Upper lobe of left lung (tissue), 6 donors: ENCODE measurements around the gene TPD52L1. TPM values are rescaled to one million over a fixed set of nuclear protein-coding genes. Genes with fewer than 3 reads are reported as not detected.
A peak's percentile ranks its signal among the peaks of the same experiment; 100 is the strongest.

Experiments
- ATAC-seq, 2 donors: fragments of 200-7000 bp; cut with Tn5 transposase; one replicate each; pipeline ENCODE4 v1.9.1; 2022; ENCODE audit warnings: mild to moderate bottlenecking in 2 of 2, moderate library complexity in 2 of 2; ENCODE audit not compliant: low FRiP score in 2 of 2
- DNase-seq, 2 donors: peaks; one replicate each; pipeline ENCODE4 v3.0.0-alpha.2; 2019 to 2020
- H3K27ac ChIP-seq, 4 donors: fragments of 200-600 bp; sonication (generic); one replicate each; pipeline ENCODE4 v1.5.1; 2016 to 2019
- H3K27me3 ChIP-seq, 4 donors: fragments of 200-600 bp; sonication (generic); one replicate each; pipeline ENCODE4 v1.5.1; 2017 to 2019
- H3K36me3 ChIP-seq, 4 donors: fragments of 200-600 bp; sonication (generic); one replicate each; pipeline ENCODE4 v1.5.1; 2016 to 2019
- H3K4me1 ChIP-seq, 4 donors: fragments of 200-600 bp; sonication (generic); one replicate each; pipeline ENCODE4 v1.5.1; 2018 to 2019
- H3K4me3 ChIP-seq, 4 donors: fragments of 200-600 bp; sonication (generic); one replicate each; pipeline ENCODE4 v1.5.1; 2017 to 2019; ENCODE audit warnings: mild to moderate bottlenecking in 2 of 4, moderate library complexity in 1 of 4
- H3K9me3 ChIP-seq, 4 donors: fragments of 200-600 bp; sonication (generic); one replicate each; pipeline ENCODE4 v1.5.1; 2018 to 2019
- EP300 ChIP-seq, 4 donors: sonication (generic); formaldehyde crosslinking; IDR thresholded peaks; one replicate each; pipeline ENCODE4 v1.5.1; 2017; ENCODE audit warnings: antibody characterized with exemption in 4 of 4, control low read depth in 2 of 4
- POLR2A ChIP-seq, 4 donors: fragments of 450-650 bp; IDR thresholded peaks; one replicate each; pipeline ENCODE4 v1.5.1; 2016 to 2017; ENCODE audit warnings: antibody characterized with exemption in 4 of 4, mild to moderate bottlenecking in 2 of 4
- POLR2AphosphoS5 ChIP-seq, 2 donors: sonication (generic); formaldehyde crosslinking; IDR thresholded peaks; one replicate each; pipeline ENCODE4 v1.5.1; 2017; ENCODE audit warnings: antibody characterized with exemption in 2 of 2
- WGBS, 2 donors: methylation state at CpG; one replicate each; pipeline ENCODE4 v1.1.5; 2017 to 2018; 5-methylcytosine and 5-hydroxymethylcytosine counted together
- total RNA-seq, 6 donors: library from RNA; depleted of rRNA in 4 of 6; stranded (reverse); fragments of >200 nt in 4 of 6; gene quantifications; one replicate each; pipeline versions ENCODE4 v1.1.0 to v1.2.1, GENCODE V29; 2016 to 2021
- TF ChIP-seq, protein P1 (sequence below), 6 experiments: fragments of 450-650 bp in 4 of 6; fragments of 200-600 bp in 2 of 6; sonication (generic) in 2 of 6; IDR thresholded peaks; one replicate each; pipeline ENCODE4 v1.5.1; 2016 to 2019; ENCODE audit warnings: antibody characterized with exemption in 6 of 6
- donor health status: DM: no; HTN: no; CAD: no; lungs with moderate emphysema.
- donor health status: DM: no; HTN: yes; CAD: no; lungs with severe emphysema.

Gene TPD52L1
- total RNA-seq, 6 donors from 2014 or later: 15.5 to 63.4 (median 32.2) TPM

DNA sequence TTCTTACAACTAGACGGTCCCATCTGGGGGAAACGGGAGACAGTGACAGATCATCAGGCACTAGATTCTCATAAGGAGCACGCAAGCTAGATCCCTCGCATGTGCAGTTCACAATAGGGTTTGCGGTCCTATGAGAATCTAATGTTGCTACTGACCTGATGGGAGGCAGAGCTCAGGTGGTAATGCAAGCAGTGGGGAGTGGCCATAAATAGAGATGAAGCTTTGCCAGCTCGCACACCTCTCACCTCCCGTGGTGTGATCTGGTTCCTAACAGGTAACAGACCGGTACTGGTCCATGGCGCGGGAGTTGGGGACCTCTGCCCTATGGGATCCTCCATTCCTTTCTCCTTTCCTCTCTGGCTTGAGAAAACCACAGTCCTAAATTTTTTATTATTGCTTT, 63.8 kb downstream of the TPD52L1 start:
- no peak for TF ChIP-seq POLR2AphosphoS5 (IDR thresholded peaks at IDR 0.05)
- no peak for TF ChIP-seq EP300 (IDR thresholded peaks at IDR 0.05)
- TF ChIP-seq, protein P1, sequence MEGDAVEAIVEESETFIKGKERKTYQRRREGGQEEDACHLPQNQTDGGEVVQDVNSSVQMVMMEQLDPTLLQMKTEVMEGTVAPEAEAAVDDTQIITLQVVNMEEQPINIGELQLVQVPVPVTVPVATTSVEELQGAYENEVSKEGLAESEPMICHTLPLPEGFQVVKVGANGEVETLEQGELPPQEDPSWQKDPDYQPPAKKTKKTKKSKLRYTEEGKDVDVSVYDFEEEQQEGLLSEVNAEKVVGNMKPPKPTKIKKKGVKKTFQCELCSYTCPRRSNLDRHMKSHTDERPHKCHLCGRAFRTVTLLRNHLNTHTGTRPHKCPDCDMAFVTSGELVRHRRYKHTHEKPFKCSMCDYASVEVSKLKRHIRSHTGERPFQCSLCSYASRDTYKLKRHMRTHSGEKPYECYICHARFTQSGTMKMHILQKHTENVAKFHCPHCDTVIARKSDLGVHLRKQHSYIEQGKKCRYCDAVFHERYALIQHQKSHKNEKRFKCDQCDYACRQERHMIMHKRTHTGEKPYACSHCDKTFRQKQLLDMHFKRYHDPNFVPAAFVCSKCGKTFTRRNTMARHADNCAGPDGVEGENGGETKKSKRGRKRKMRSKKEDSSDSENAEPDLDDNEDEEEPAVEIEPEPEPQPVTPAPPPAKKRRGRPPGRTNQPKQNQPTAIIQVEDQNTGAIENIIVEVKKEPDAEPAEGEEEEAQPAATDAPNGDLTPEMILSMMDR (IDR thresholded peaks at IDR 0.05): no peak
- TF ChIP-seq POLR2A (IDR thresholded peaks at IDR 0.05): no peak

GRCh38 chr6:125217992-125218391, 64.4 kb downstream of the TPD52L1 start:
- DNase-seq (no peak), ATAC-seq (no peak)
- Histone ChIP-seq H3K4me1 (peaks cover 0 to 8% (median 0%) of the 10 kb centered on the region in 4 donors), H3K9me3 (no peaks in the 10 kb centered on the region), H3K27ac (no peak overlapping the region), H3K27me3 (no peaks in the 10 kb centered on the region), H3K4me3 (no peak overlapping the region), H3K36me3 (no peaks in the 10 kb centered on the region)
- TF ChIP-seq, protein P1 (IDR thresholded peaks at IDR 0.05): no peak
- no peak for TF ChIP-seq EP300 (IDR thresholded peaks at IDR 0.05)
- TF ChIP-seq POLR2AphosphoS5 (IDR thresholded peaks at IDR 0.05): no peak
- no peak for TF ChIP-seq POLR2A (IDR thresholded peaks at IDR 0.05)
- WGBS, 2 donors: 96% methylated on average over 2 of the region's 2 CpGs

More for the DNA sequence above, 63.8 kb downstream of the TPD52L1 start:
- 93 to 94% methylated on average over 10 of the region's 10 CpGs for WGBS, 2 donors
- Histone ChIP-seq H3K27me3 (no peaks in the 10 kb centered on the region), H3K27ac (no peak overlapping the region), H3K36me3 (no peaks in the 10 kb centered on the region), H3K9me3 (no peaks in the 10 kb centered on the region), H3K4me1 (peaks cover 0 to 8% (median 0%) of the 10 kb centered on the region in 4 donors), H3K4me3 (no peak overlapping the region)
- ATAC-seq (no peak), DNase-seq (no peak)

- no peaks in the 10 kb centered on the region for H3K27me3 ChIP-seq
- DNase-seq: no peak
Observed at GRCh38 chr6:125219361-125219895, 65.9 kb downstream of the TPD52L1 start.

GRCh38 chr6:125220712-125221111, 67.1 kb downstream of the TPD52L1 start:
- H3K27ac ChIP-seq: no peak overlapping the region
- WGBS, 2 donors: 70 to 83% methylated on average over 2 of the region's 2 CpGs
- no peak overlapping the region for H3K4me3 ChIP-seq
- no peak for TF ChIP-seq EP300 (IDR thresholded peaks at IDR 0.05)
- TF ChIP-seq POLR2AphosphoS5 (IDR thresholded peaks at IDR 0.05): no peak
- TF ChIP-seq POLR2A (IDR thresholded peaks at IDR 0.05): no peak
- TF ChIP-seq, protein P1 (IDR thresholded peaks at IDR 0.05): peak in 1 of 6 experiments; percentile 21
- H3K4me1 ChIP-seq: peaks cover 0 to 12% (median 0%) of the 10 kb centered on the region in 4 donors
- DNase-seq: peak in 1 of 2 donors; percentile 60
- no peaks in the 10 kb centered on the region for H3K27me3 ChIP-seq
- no peaks in the 10 kb centered on the region for H3K36me3 ChIP-seq
- peak; percentile 70 to 81 for ATAC-seq
- no peaks in the 10 kb centered on the region for H3K9me3 ChIP-seq

More at GRCh38 chr6:125219361-125219895, 65.9 kb downstream of the TPD52L1 start:
- TF ChIP-seq, protein P1 (IDR thresholded peaks at IDR 0.05): no peak
- no peak for TF ChIP-seq POLR2AphosphoS5 (IDR thresholded peaks at IDR 0.05)
- no peak for TF ChIP-seq EP300 (IDR thresholded peaks at IDR 0.05)
- no peak for TF ChIP-seq POLR2A (IDR thresholded peaks at IDR 0.05)
- Histone ChIP-seq H3K27ac (no peak overlapping the region), H3K4me3 (no peak overlapping the region), H3K4me1 (peaks cover 0 to 12% (median 0%) of the 10 kb centered on the region in 4 donors), H3K36me3 (no peaks in the 10 kb centered on the region), H3K9me3 (no peaks in the 10 kb centered on the region)
- ATAC-seq: no peak
- WGBS, 2 donors: 82 to 85% methylated on average over 5 of the region's 5 CpGs
